ENCODE measurements around the gene MAS1.
"Not testable (repeated sequence)": the region's sequence is repeated elsewhere in the genome, so short reads cannot be mapped to it uniquely, and the experiment has no call there.

MAS1 gene

DNA sequence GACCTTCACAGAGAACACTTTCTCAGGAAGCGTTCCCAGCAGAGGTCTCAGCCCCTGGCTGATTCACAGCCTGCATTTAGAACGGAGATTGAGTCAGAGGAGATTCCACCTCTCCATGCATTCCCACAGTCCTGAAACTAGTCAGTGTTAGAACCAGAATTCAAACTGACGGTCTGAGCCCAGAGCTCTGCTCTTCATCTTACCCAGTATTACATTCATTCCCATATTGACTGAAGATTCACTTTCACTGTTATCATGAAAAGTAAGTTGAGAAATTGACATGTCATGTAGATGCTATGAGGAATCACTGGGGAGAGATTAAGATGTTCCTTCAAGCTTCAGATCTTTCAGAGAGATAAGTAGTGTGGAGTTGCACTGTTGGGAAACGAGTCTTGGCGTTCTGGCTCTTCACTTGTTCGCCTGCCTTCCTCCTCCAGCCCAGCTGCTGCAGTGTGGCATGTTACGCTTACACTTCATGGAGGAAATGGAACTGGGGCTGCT, 28.3 kb downstream of the MAS1 start:
- Histone ChIP-seq H3K4me3 (ENCODE audit: low read length) (no peak overlapping the region), H4K5ac (ENCODE audit: low read length) (no peak overlapping the region)

GRCh38 chr6:159919800-159920199, 29.0 kb downstream of the MAS1 start:
- no peak for DNase-seq
- no peak overlapping the region for H3K4me3 ChIP-seq (ENCODE audit: low read length)
- no peak overlapping the region for H3K4ac ChIP-seq (ENCODE audit: low read depth, low read length)
- no peaks in the 10 kb centered on the region for H3K79me2 ChIP-seq (ENCODE audit: control insufficient read depth, insufficient read depth, low read length)
- no peak overlapping the region for H4K8ac ChIP-seq (ENCODE audit: low read depth, low read length)
- H3K23ac ChIP-seq (ENCODE audit: low read length), result no peak overlapping the region
- no peak overlapping the region for H3K27ac ChIP-seq (ENCODE audit: low read depth, low read length)
- no peak overlapping the region for H3K18ac ChIP-seq (ENCODE audit: low read length)
- no peaks in the 10 kb centered on the region for H3K79me1 ChIP-seq (ENCODE audit: low read length)
- H2BK120ac ChIP-seq (ENCODE audit: low read depth, low read length), result no peak overlapping the region
- H2AK5ac ChIP-seq (ENCODE audit: low read length), result no peak overlapping the region
- no peak overlapping the region for H2BK5ac ChIP-seq (ENCODE audit: low read length)
- H2BK15ac ChIP-seq (replicated peaks; ENCODE audit: low read depth), result no peak overlapping the region
- no peaks in the 10 kb centered on the region for H3K4me1 ChIP-seq (ENCODE audit: control insufficient read depth, low read depth, low read length)
- no peak overlapping the region for H3K56ac ChIP-seq (ENCODE audit: low read length)
- H3K4me2 ChIP-seq (ENCODE audit: low read length), result no peak overlapping the region
- H3K9ac ChIP-seq (ENCODE audit: low read length), result no peak overlapping the region
- no peak overlapping the region for H4K5ac ChIP-seq (ENCODE audit: low read length)
- WGBS (ENCODE audit: extremely low coverage, insufficient coverage, low lambda C conversion rate), result no CpG with 5 or more reads among the region's 6 CpGs
- H3K36me3 ChIP-seq (ENCODE audit: control insufficient read depth, insufficient read depth, low read length), result no peaks in the 10 kb centered on the region
- H3K27me3 ChIP-seq (ENCODE audit: insufficient read depth, low read length, poor library complexity), result no peaks in the 10 kb centered on the region

More for the DNA sequence above, 28.3 kb downstream of the MAS1 start:
- Histone ChIP-seq H3K27ac (ENCODE audit: low read depth, low read length) (no peak overlapping the region), H2BK5ac (ENCODE audit: low read length) (no peak overlapping the region), H2BK120ac (ENCODE audit: low read depth, low read length) (no peak overlapping the region), H3K18ac (ENCODE audit: low read length) (no peak overlapping the region), H2AK5ac (ENCODE audit: low read length) (no peak overlapping the region), H4K8ac (ENCODE audit: low read depth, low read length) (no peak overlapping the region), H3K27me3 (ENCODE audit: insufficient read depth, low read length, poor library complexity) (no peaks in the 10 kb centered on the region), H3K56ac (ENCODE audit: low read length) (no peak overlapping the region), H3K79me2 (ENCODE audit: control insufficient read depth, insufficient read depth, low read length) (no peaks in the 10 kb centered on the region), H3K36me3 (ENCODE audit: control insufficient read depth, insufficient read depth, low read length) (no peaks in the 10 kb centered on the region), H3K4me1 (ENCODE audit: control insufficient read depth, low read depth, low read length) (no peaks in the 10 kb centered on the region), H3K23ac (ENCODE audit: low read length) (no peak overlapping the region), H3K79me1 (ENCODE audit: low read length) (no peaks in the 10 kb centered on the region), H3K9ac (ENCODE audit: low read length) (no peak overlapping the region), H3K4me2 (ENCODE audit: low read length) (no peak overlapping the region), H3K4ac (ENCODE audit: low read depth, low read length) (no peak overlapping the region), H2BK15ac (replicated peaks; ENCODE audit: low read depth) (no peak overlapping the region)
- WGBS (ENCODE audit: extremely low coverage, insufficient coverage, low lambda C conversion rate), result no CpG with 5 or more reads among the region's 7 CpGs
- DNase-seq, result no peak

- H3K36me3 ChIP-seq (ENCODE audit: control insufficient read depth, insufficient read depth, low read length); H3K9ac ChIP-seq (ENCODE audit: low read length); H2BK120ac ChIP-seq (ENCODE audit: low read depth, low read length); H3K4ac ChIP-seq (ENCODE audit: low read depth, low read length); H4K8ac ChIP-seq (ENCODE audit: low read depth, low read length); H3K56ac ChIP-seq (ENCODE audit: low read length); H2BK5ac ChIP-seq (ENCODE audit: low read length); H4K5ac ChIP-seq (ENCODE audit: low read length); H3K4me2 ChIP-seq (ENCODE audit: low read length); H3K27me3 ChIP-seq (ENCODE audit: insufficient read depth, low read length, poor library complexity); H3K18ac ChIP-seq (ENCODE audit: low read length); H3K23ac ChIP-seq (ENCODE audit: low read length); H3K4me3 ChIP-seq (ENCODE audit: low read length); H3K27ac ChIP-seq (ENCODE audit: low read depth, low read length); H3K79me2 ChIP-seq (ENCODE audit: control insufficient read depth, insufficient read depth, low read length); H2AK5ac ChIP-seq (ENCODE audit: low read length); H2BK15ac ChIP-seq (replicated peaks; ENCODE audit: low read depth); DNase-seq; H3K79me1 ChIP-seq (ENCODE audit: low read length); H3K4me1 ChIP-seq (ENCODE audit: control insufficient read depth, low read depth, low read length): not testable (repeated sequence)
- WGBS (ENCODE audit: extremely low coverage, insufficient coverage, low lambda C conversion rate), result no CpG with 5 or more reads among the region's 2 CpGs
Observed at GRCh38 chr6:159924150-159924549, 33.4 kb downstream of the MAS1 start.

- no peaks in the 10 kb centered on the region for H3K79me1 ChIP-seq (ENCODE audit: low read length)
- DNase-seq, result no peak
- H3K9ac ChIP-seq (ENCODE audit: low read length), result no peak overlapping the region
- H2BK120ac ChIP-seq (ENCODE audit: low read depth, low read length), result no peak overlapping the region
- no CpG with 5 or more reads among the region's 5 CpGs for WGBS (ENCODE audit: extremely low coverage, insufficient coverage, low lambda C conversion rate)
- H3K56ac ChIP-seq (ENCODE audit: low read length), result no peak overlapping the region
- H3K23ac ChIP-seq (ENCODE audit: low read length), result no peak overlapping the region
- no peaks in the 10 kb centered on the region for H3K36me3 ChIP-seq (ENCODE audit: control insufficient read depth, insufficient read depth, low read length)
- no peaks in the 10 kb centered on the region for H3K4me1 ChIP-seq (ENCODE audit: control insufficient read depth, low read depth, low read length)
- no peaks in the 10 kb centered on the region for H3K27me3 ChIP-seq (ENCODE audit: insufficient read depth, low read length, poor library complexity)
- no peak overlapping the region for H4K8ac ChIP-seq (ENCODE audit: low read depth, low read length)
- H2BK15ac ChIP-seq (replicated peaks; ENCODE audit: low read depth), result no peak overlapping the region
- no peak overlapping the region for H2AK5ac ChIP-seq (ENCODE audit: low read length)
- no peak overlapping the region for H2BK5ac ChIP-seq (ENCODE audit: low read length)
- no peaks in the 10 kb centered on the region for H3K79me2 ChIP-seq (ENCODE audit: control insufficient read depth, insufficient read depth, low read length)
- H3K27ac ChIP-seq (ENCODE audit: low read depth, low read length), result no peak overlapping the region
- H3K4me2 ChIP-seq (ENCODE audit: low read length), result no peak overlapping the region
- no peak overlapping the region for H4K5ac ChIP-seq (ENCODE audit: low read length)
- H3K4me3 ChIP-seq (ENCODE audit: low read length), result no peak overlapping the region
- no peak overlapping the region for H3K18ac ChIP-seq (ENCODE audit: low read length)
- no peak overlapping the region for H3K4ac ChIP-seq (ENCODE audit: low read depth, low read length)
Observed at GRCh38 chr6:159926542-159927203, 35.9 kb downstream of the MAS1 start.

DNA sequence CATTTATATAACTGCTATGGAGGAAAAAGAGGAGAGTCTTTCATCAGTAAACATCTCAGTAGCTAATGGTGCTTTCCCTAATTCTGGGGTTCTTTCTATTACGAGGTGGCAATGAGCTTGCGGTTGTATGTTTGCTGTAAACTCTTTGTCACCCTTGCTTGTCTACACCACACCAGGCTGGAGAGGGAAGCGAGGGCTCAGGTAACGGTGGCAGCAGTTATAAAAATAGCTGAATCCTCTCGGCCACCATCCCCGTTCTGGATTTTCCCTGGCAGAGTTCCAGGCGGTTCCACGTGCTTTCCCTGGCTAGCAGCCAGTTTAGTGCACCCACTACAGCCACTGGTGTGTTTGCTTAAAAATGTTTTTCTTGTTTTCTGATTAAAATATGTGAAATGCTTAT, 39.0 kb downstream of the MAS1 start:
- no peaks in the 10 kb centered on the region for H3K27me3 ChIP-seq (ENCODE audit: insufficient read depth, low read length, poor library complexity)
- no peak overlapping the region for H4K5ac ChIP-seq (ENCODE audit: low read length)
- H3K4me3 ChIP-seq (ENCODE audit: low read length), result no peak overlapping the region
- H3K18ac ChIP-seq (ENCODE audit: low read length), result no peak overlapping the region
- H3K56ac ChIP-seq (ENCODE audit: low read length), result no peak overlapping the region
- no CpG with 5 or more reads among the region's 8 CpGs for WGBS (ENCODE audit: extremely low coverage, insufficient coverage, low lambda C conversion rate)
- H2AK5ac ChIP-seq (ENCODE audit: low read length), result no peak overlapping the region
- H3K79me2 ChIP-seq (ENCODE audit: control insufficient read depth, insufficient read depth, low read length), result no peaks in the 10 kb centered on the region
- H3K23ac ChIP-seq (ENCODE audit: low read length), result no peak overlapping the region
- no peak overlapping the region for H2BK15ac ChIP-seq (replicated peaks; ENCODE audit: low read depth)
- no peak overlapping the region for H3K9ac ChIP-seq (ENCODE audit: low read length)
- no peak for DNase-seq
- H3K4ac ChIP-seq (ENCODE audit: low read depth, low read length), result no peak overlapping the region
- H2BK120ac ChIP-seq (ENCODE audit: low read depth, low read length), result no peak overlapping the region
- H2BK5ac ChIP-seq (ENCODE audit: low read length), result no peak overlapping the region
- no peaks in the 10 kb centered on the region for H3K36me3 ChIP-seq (ENCODE audit: control insufficient read depth, insufficient read depth, low read length)
- no peaks in the 10 kb centered on the region for H3K79me1 ChIP-seq (ENCODE audit: low read length)
- H4K8ac ChIP-seq (ENCODE audit: low read depth, low read length), result no peak overlapping the region
- H3K4me1 ChIP-seq (ENCODE audit: control insufficient read depth, low read depth, low read length), result no peaks in the 10 kb centered on the region
- H3K4me2 ChIP-seq (ENCODE audit: low read length), result no peak overlapping the region
- H3K27ac ChIP-seq (ENCODE audit: low read depth, low read length), result no peak overlapping the region

- no peak overlapping the region for H2AK5ac ChIP-seq (ENCODE audit: low read length)
- no peak overlapping the region for H3K4me3 ChIP-seq (ENCODE audit: low read length)
- no peak overlapping the region for H2BK5ac ChIP-seq (ENCODE audit: low read length)
- no peaks in the 10 kb centered on the region for H3K79me2 ChIP-seq (ENCODE audit: control insufficient read depth, insufficient read depth, low read length)
- WGBS (ENCODE audit: extremely low coverage, insufficient coverage, low lambda C conversion rate), result no CpG with 5 or more reads among the region's 3 CpGs
- no peaks in the 10 kb centered on the region for H3K4me1 ChIP-seq (ENCODE audit: control insufficient read depth, low read depth, low read length)
- H2BK15ac ChIP-seq (replicated peaks; ENCODE audit: low read depth), result no peak overlapping the region
- H3K9ac ChIP-seq (ENCODE audit: low read length), result no peak overlapping the region
- H3K4ac ChIP-seq (ENCODE audit: low read depth, low read length), result no peak overlapping the region
- no peak overlapping the region for H3K23ac ChIP-seq (ENCODE audit: low read length)
- H2BK120ac ChIP-seq (ENCODE audit: low read depth, low read length), result no peak overlapping the region
- H4K8ac ChIP-seq (ENCODE audit: low read depth, low read length), result no peak overlapping the region
- no peak overlapping the region for H3K27ac ChIP-seq (ENCODE audit: low read depth, low read length)
- H3K36me3 ChIP-seq (ENCODE audit: control insufficient read depth, insufficient read depth, low read length), result no peaks in the 10 kb centered on the region
- H4K5ac ChIP-seq (ENCODE audit: low read length), result no peak overlapping the region
- no peak overlapping the region for H3K18ac ChIP-seq (ENCODE audit: low read length)
- no peak overlapping the region for H3K56ac ChIP-seq (ENCODE audit: low read length)
- no peaks in the 10 kb centered on the region for H3K27me3 ChIP-seq (ENCODE audit: insufficient read depth, low read length, poor library complexity)
- no peak for DNase-seq
- no peak overlapping the region for H3K4me2 ChIP-seq (ENCODE audit: low read length)
- H3K79me1 ChIP-seq (ENCODE audit: low read length), result no peaks in the 10 kb centered on the region
Observed at GRCh38 chr6:159931112-159931511, 40.3 kb downstream of the MAS1 start.
